Keratinocyte (primary cell): ENCODE results near the gene POLR2L. TPM values are rescaled to one million over a fixed set of nuclear protein-coding genes. Genes with fewer than 3 reads are reported as not detected.

Source experiments
- DNase-seq: peaks from one replicate; pipeline ENCODE4 v3.0.0-alpha.2; 2011; ENCODE audit warnings: low read depth, missing footprints, low spot score
- FAIRE-seq: peaks from 2 replicates; lab custom pipeline; 2011; peaks lifted over from hg19 to GRCh38; lab: Jason Lieb, UNC
- H2AFZ ChIP-seq: 2 replicates; pipeline ENCODE4 v1.6.0; 2012; ENCODE audit warnings: low read length, control low read depth, inconsistent platforms; ENCODE audit not compliant: control insufficient read depth
- H3K27ac ChIP-seq: 2 replicates; pipeline ENCODE4 v1.5.1; 2011; ENCODE audit warnings: low read length; ENCODE audit not compliant: control insufficient read depth, insufficient read depth
- H3K27me3 ChIP-seq: 3 replicates; pipeline ENCODE4 v1.6.0; 2011; ENCODE audit warnings: low read length; ENCODE audit not compliant: control insufficient read depth, insufficient read depth; ENCODE audit errors: extremely low read depth
- H3K36me3 ChIP-seq, 2 experiments: 2 replicates in 1 of 2; 3 replicates in 1 of 2; pipeline ENCODE4 v1.5.1; 2011; ENCODE audit warnings: low read length in 2 of 2, mild to moderate bottlenecking in 1 of 2; ENCODE audit not compliant: control insufficient read depth in 2 of 2, insufficient read depth in 2 of 2; ENCODE audit errors: extremely low read depth in 1 of 2
- H3K4me1 ChIP-seq: 3 replicates; pipeline ENCODE4 v1.5.1; 2011; ENCODE audit warnings: low read length; ENCODE audit not compliant: control insufficient read depth, insufficient read depth; ENCODE audit errors: extremely low read depth
- H3K4me2 ChIP-seq: 3 replicates; pipeline ENCODE4 v1.6.0; 2011; ENCODE audit warnings: low read depth, low read length; ENCODE audit not compliant: control insufficient read depth, insufficient read depth; ENCODE audit errors: extremely low read depth
- H3K4me3 ChIP-seq, 3 experiments: fragments of 200-600 bp in 1 of 3; sonication (generic) in 1 of 3; 2 replicates in 2 of 3; 3 replicates in 1 of 3; pipeline ENCODE4 v1.5.1; 2011 to 2016; ENCODE audit warnings: low read length in 3 of 3, mild to moderate bottlenecking in 3 of 3, control low read depth in 2 of 3, inconsistent platforms in 1 of 3, low read depth in 1 of 3, mixed read lengths in 1 of 3, mixed run types in 1 of 3, moderate library complexity in 1 of 3; ENCODE audit not compliant: control insufficient read depth in 2 of 3, insufficient read depth in 2 of 3; ENCODE audit errors: extremely low read depth in 1 of 3
- H3K79me2 ChIP-seq: 2 replicates; pipeline ENCODE4 v1.6.0; 2012; ENCODE audit warnings: low read length; ENCODE audit not compliant: control insufficient read depth, insufficient read depth
- H3K9ac ChIP-seq: 3 replicates; pipeline ENCODE4 v1.6.0; 2011; ENCODE audit warnings: low read length; ENCODE audit not compliant: control insufficient read depth, insufficient read depth; ENCODE audit errors: extremely low read depth
- H3K9me1 ChIP-seq: 3 replicates; pipeline ENCODE4 v1.6.0; 2011; ENCODE audit warnings: low read length; ENCODE audit not compliant: control insufficient read depth, insufficient read depth; ENCODE audit errors: extremely low read depth
- H3K9me3 ChIP-seq: 2 replicates; pipeline ENCODE4 v1.5.1; 2012; ENCODE audit warnings: low read depth, low read length; ENCODE audit not compliant: control insufficient read depth
- H4K20me1 ChIP-seq: 3 replicates; pipeline ENCODE4 v1.6.0; 2011; ENCODE audit warnings: low read length; ENCODE audit not compliant: control insufficient read depth, insufficient read depth; ENCODE audit errors: extremely low read depth
- CTCF ChIP-seq, 3 experiments: IDR thresholded peaks in 1 of 3; conservative IDR thresholded peaks in 1 of 3; optimal IDR thresholded peaks in 1 of 3; 2 replicates in 2 of 3; 3 replicates in 1 of 3; pipeline versions ENCODE3 to v1.5.1; 2011; ENCODE audit warnings: low read length in 3 of 3, mild to moderate bottlenecking in 3 of 3, moderate library complexity in 2 of 3, control low read depth in 1 of 3, inconsistent platforms in 1 of 3; ENCODE audit not compliant: insufficient read depth in 2 of 3; ENCODE audit errors: extremely low read depth in 1 of 3
- EZH2 ChIP-seq: IDR thresholded peaks from one replicate; pipeline ENCODE4 v1.6.1; 2012; ENCODE audit warnings: inconsistent platforms, mild to moderate bottlenecking, low read length, moderate library complexity
- dilution Hi-C: fragments of 300-500 bp; cut with MboI; formaldehyde crosslinking; loops from one replicate; pipeline ENCODE4 v1.7.0; 2020; ENCODE audit warnings: low sequenced_read_pairs; ENCODE audit not compliant: extremely low pct_ligation_motif_present
- polyA plus RNA-seq, 5 experiments: library from polyadenylated mRNA; depleted of rRNA in 3 of 5; stranded (reverse) in 3 of 5; stranded (forward) in 1 of 5; unstranded in 1 of 5; fragments of >200 nt; gene quantifications; 1 replicate in 1 of 5; 2 replicates in 3 of 5; 3 replicates in 1 of 5; pipeline versions ENCODE4 v1.2.1 to v1.2.3, GENCODE V29; 2011 to 2012; ENCODE audit warnings: missing spikeins in 2 of 5, low read depth in 1 of 5, low replicate concordance in 1 of 5

The POLR2L gene
- polyA plus RNA-seq, 1 donor (not counting 4 experiments of a cell fraction or from before 2014, with no cell fraction given), result 145 TPM

- Histone ChIP-seq H2AFZ (no peak overlapping the region), H4K20me1 (peaks cover 2% of the 10 kb centered on the region), H3K27ac (no peak overlapping the region), H3K79me2 (no peaks in the 10 kb centered on the region), H3K9me3 (no peaks in the 10 kb centered on the region), H3K9ac (no peak overlapping the region), H3K9me1 (no peaks in the 10 kb centered on the region), H3K27me3 (peaks cover 2% of the 10 kb centered on the region), H3K4me2 (no peak overlapping the region), H3K4me3 (no peak overlapping the region), H3K4me1 (no peaks in the 10 kb centered on the region), H3K36me3 (peaks cover 0 to 15% of the 10 kb centered on the region in 2 experiments)
- FAIRE-seq (no peak), DNase-seq (no peak)
- TF ChIP-seq EZH2, result no peak
- dilution Hi-C loops, result no loop called here
Measured at GRCh38 chr11:866481-866880, 24.2 kb upstream of the POLR2L start.

GRCh38 chr11:865462-866430, 23.4 kb upstream of the POLR2L start:
- Histone ChIP-seq H3K36me3 (peaks cover 0 to 15% of the 10 kb centered on the region in 2 experiments), H3K9me3 (no peaks in the 10 kb centered on the region), H3K27me3 (no peaks in the 10 kb centered on the region), H3K9ac (no peak overlapping the region), H2AFZ (no peak overlapping the region), H3K4me1 (no peaks in the 10 kb centered on the region), H3K4me2 (no peak overlapping the region), H3K27ac (no peak overlapping the region), H3K9me1 (no peaks in the 10 kb centered on the region), H3K79me2 (no peaks in the 10 kb centered on the region), H3K4me3 (no peak overlapping the region), H4K20me1 (peaks cover 2% of the 10 kb centered on the region)
- FAIRE-seq (no peak), DNase-seq (no peak)
- dilution Hi-C loops, result no loop called here
- TF ChIP-seq EZH2 (no peak), CTCF (optimal IDR thresholded peaks at IDR 0.05 in 1 of 3, IDR thresholded peaks at IDR 0.05 in 1 of 3, conservative IDR thresholded peaks at IDR 0.05 in 1 of 3; ENCODE audit: extremely low read depth in 1 of 3, insufficient read depth in 2 of 3, low read length in 3 of 3) (no peak)
